Urinary bladder (tissue), 4 donors: ENCODE data around the gene ERGIC1. TPM values are rescaled to one million over a fixed set of nuclear protein-coding genes. Genes with fewer than 3 reads are reported as not detected.
"Not testable (repeated sequence)": the region's sequence is repeated elsewhere in the genome, so short reads cannot be mapped to it uniquely, and the experiment has no call there.

Experiments
- DNase-seq: peaks from one replicate; pipeline ENCODE4 v3.0.0-alpha.2; 2015; ENCODE audit errors: extremely low spot score
- H3K27ac ChIP-seq: one replicate; pipeline ENCODE4 v1.5.1; 2013; ENCODE audit warnings: low read depth, mild to moderate bottlenecking, moderate library complexity
- H3K36me3 ChIP-seq: one replicate; pipeline ENCODE4 v1.6.1; 2013; ENCODE audit warnings: mild to moderate bottlenecking, moderate library complexity; ENCODE audit not compliant: insufficient read depth
- H3K4me1 ChIP-seq: one replicate; pipeline ENCODE4 v1.6.1; 2013; ENCODE audit warnings: mild to moderate bottlenecking, moderate library complexity; ENCODE audit not compliant: insufficient read depth
- H3K4me3 ChIP-seq: one replicate; pipeline ENCODE4 v1.5.1; 2013; ENCODE audit warnings: low read depth, low read length
- WGBS: extraction: QIAGEN DNeasy Blood & Tissue Kit; methylation state at CpG from one replicate; pipeline ENCODE4 v1.1.7; 2013; 5-methylcytosine and 5-hydroxymethylcytosine counted together
- polyA plus RNA-seq: library from polyadenylated mRNA; stranded (reverse); fragments of 200-250 nt; gene quantifications from one replicate; pipeline ENCODE4 v1.2.3, GENCODE V29; 2013
- total RNA-seq: library from RNA; depleted of rRNA; stranded (reverse); fragments of >200 nt; gene quantifications from one replicate; pipeline ENCODE4 v1.2.3, GENCODE V29; 2014
- donor health status: healthy with polysubstance abuse.
- donor health status: healthy.

ERGIC1 gene
- total RNA-seq = 68.5 TPM
- 103 TPM for polyA plus RNA-seq

GRCh38 chr5:172833686-172834414, at the start of gene ERGIC1:
TSS of gene ERGIC1 (plus strand) at chr5:172834251. CDS start at chr5:172834414, 163 bp downstream.
- Histone ChIP-seq H3K36me3 (no peaks in the 10 kb centered on the region), H3K4me3 (peak within 1 kb of the TSS; percentile 94), H3K4me1 (no peaks in the 10 kb centered on the region), H3K27ac (peak within 1 kb of the TSS; percentile 80)
- DNase-seq = no peak
- WGBS = 1% methylated on average over 53 of the region's 53 CpGs

- Histone ChIP-seq H3K4me3 (no peak overlapping the region), H3K27ac (no peak overlapping the region), H3K36me3 (no peaks in the 10 kb centered on the region), H3K4me1 (no peaks in the 10 kb centered on the region)
- no peak for DNase-seq
- WGBS = 89% methylated on average over 7 of the region's 7 CpGs
These were observed 48.5 kb upstream of the ERGIC1 start for GRCh38 chr5:172785429-172786088.

GRCh38 chr5:172786736-172787462, 47.2 kb upstream of the ERGIC1 start:
- Histone ChIP-seq H3K27ac (no peak overlapping the region), H3K4me3 (no peak overlapping the region), H3K4me1 (no peaks in the 10 kb centered on the region), H3K36me3 (no peaks in the 10 kb centered on the region)
- no peak for DNase-seq
- 91% methylated on average over 9 of the region's 9 CpGs for WGBS

- not testable (repeated sequence) for DNase-seq, H3K4me3 ChIP-seq, H3K4me1 ChIP-seq, H3K36me3 ChIP-seq, H3K27ac ChIP-seq
- 93% methylated on average over 3 of the region's 3 CpGs for WGBS
These were observed 46.5 kb upstream of the ERGIC1 start for GRCh38 chr5:172787538-172787937.

- no peaks in the 10 kb centered on the region for H3K36me3 ChIP-seq
- 62% methylated on average over 21 of the region's 21 CpGs for WGBS
- no peak overlapping the region for H3K4me3 ChIP-seq
- DNase-seq = no peak
- H3K4me1 ChIP-seq = no peaks in the 10 kb centered on the region
- peak overlapping the region; percentile 58 for H3K27ac ChIP-seq
These were observed 45.0 kb upstream of the ERGIC1 start for GRCh38 chr5:172788771-172789686.

- no peak for DNase-seq
- Histone ChIP-seq H3K36me3 (no peaks in the 10 kb centered on the region), H3K4me1 (no peaks in the 10 kb centered on the region), H3K27ac (peak overlapping the region; percentile 57), H3K4me3 (no peak overlapping the region)
- 55% methylated on average over 9 of the region's 9 CpGs for WGBS
These were observed 44.2 kb upstream of the ERGIC1 start for GRCh38 chr5:172789687-172790495.

GRCh38 chr5:172790496-172790889, 43.6 kb upstream of the ERGIC1 start:
- no peak for DNase-seq
- no peaks in the 10 kb centered on the region for H3K4me1 ChIP-seq
- H3K4me3 ChIP-seq = no peak overlapping the region
- no peak overlapping the region for H3K27ac ChIP-seq
- 79% methylated on average over 5 of the region's 5 CpGs for WGBS
- H3K36me3 ChIP-seq = no peaks in the 10 kb centered on the region

- H3K36me3 ChIP-seq = no peaks in the 10 kb centered on the region
- no peak for DNase-seq
- no peak overlapping the region for H3K27ac ChIP-seq
- 80% methylated on average over 6 of the region's 6 CpGs for WGBS
- no peaks in the 10 kb centered on the region for H3K4me1 ChIP-seq
- H3K4me3 ChIP-seq = no peak overlapping the region
These were observed 42.8 kb upstream of the ERGIC1 start for GRCh38 chr5:172791286-172791685.

GRCh38 chr5:172791726-172792445, 42.2 kb upstream of the ERGIC1 start:
- Histone ChIP-seq H3K36me3 (no peaks in the 10 kb centered on the region), H3K27ac (no peak overlapping the region), H3K4me1 (no peaks in the 10 kb centered on the region), H3K4me3 (no peak overlapping the region)
- 90% methylated on average over 10 of the region's 10 CpGs for WGBS
- DNase-seq = no peak

- 82% methylated on average over 13 of the region's 13 CpGs for WGBS
- Histone ChIP-seq H3K27ac (no peak overlapping the region), H3K36me3 (no peaks in the 10 kb centered on the region), H3K4me3 (no peak overlapping the region), H3K4me1 (no peaks in the 10 kb centered on the region)
- DNase-seq = no peak
These were observed 41.1 kb upstream of the ERGIC1 start for GRCh38 chr5:172792701-172793570.
